Bone marrow (tissue), 2 donors: Measurements from ENCODE around the gene TGM1.
A peak's percentile ranks its signal among the peaks of the same experiment; 100 is the strongest.
"Not testable (repeated sequence)": the region's sequence is repeated elsewhere in the genome, so short reads cannot be mapped to it uniquely, and the experiment has no call there.

Experiments used
- DNase-seq, 2 donors: peaks; one replicate each; lab custom pipeline; 2025; lab: John Stamatoyannopoulos, UW

Gene TGM1

DNA sequence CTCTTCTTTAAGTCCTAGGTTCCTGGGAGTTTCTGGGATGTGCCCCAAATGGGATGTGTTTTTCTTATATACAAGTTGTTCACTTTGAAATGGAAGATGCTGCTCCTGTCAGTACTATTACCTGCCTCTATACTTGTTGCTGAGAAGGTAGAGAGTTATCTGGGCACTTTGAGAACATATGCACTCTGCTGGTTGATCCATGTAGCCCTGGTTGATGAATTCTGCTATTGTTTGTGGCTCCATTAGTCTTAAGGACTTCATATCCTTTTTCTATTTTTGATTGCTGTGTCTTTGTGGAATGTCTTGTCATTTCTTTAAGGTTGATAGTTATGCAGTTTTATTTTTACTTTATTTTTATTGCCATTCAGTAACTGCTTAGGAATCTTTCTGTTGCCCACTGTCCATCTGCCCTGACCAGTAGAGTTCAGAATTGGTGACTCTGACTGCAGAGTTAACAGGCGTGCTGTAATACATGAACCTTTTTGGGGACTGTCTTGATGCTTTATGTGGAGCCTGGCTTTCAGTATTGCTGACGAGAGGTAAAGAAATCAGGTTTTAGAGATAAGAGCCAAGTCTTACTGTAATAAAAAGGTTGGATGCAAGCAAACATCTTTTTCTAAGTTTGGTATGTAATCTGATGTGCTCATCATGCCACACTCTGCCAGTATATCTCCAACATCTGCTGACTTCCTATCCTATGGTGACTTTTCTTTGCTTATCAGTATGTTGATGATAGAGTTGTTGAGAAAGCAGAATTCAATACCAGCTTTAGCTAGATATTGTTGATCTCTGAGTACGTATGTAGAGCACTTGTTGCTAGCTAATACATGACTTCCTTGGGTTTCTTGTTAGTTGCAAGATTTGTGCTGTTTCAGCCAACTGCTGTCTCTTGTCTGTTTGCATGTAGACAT, 28.6 kb downstream of the TGM1 start:
- DNase-seq: no peak

DNA sequence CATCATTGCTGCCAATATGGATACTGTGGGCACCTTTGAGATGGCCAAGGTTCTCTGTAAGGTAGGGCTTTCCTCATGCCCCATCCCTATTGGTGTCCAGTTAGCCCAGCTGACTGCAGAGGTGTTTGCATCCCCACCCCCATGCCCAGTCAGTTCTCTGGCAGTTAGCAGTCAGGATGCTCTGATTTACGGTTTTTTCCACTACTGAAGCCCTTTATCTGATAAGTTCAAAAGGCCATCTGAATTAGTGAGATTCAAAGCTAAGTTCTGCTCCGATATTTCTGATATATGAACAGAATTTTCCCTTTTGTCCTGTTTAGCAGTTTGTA, 29.5 kb downstream of the TGM1 start:
- DNase-seq: no peak

DNA sequence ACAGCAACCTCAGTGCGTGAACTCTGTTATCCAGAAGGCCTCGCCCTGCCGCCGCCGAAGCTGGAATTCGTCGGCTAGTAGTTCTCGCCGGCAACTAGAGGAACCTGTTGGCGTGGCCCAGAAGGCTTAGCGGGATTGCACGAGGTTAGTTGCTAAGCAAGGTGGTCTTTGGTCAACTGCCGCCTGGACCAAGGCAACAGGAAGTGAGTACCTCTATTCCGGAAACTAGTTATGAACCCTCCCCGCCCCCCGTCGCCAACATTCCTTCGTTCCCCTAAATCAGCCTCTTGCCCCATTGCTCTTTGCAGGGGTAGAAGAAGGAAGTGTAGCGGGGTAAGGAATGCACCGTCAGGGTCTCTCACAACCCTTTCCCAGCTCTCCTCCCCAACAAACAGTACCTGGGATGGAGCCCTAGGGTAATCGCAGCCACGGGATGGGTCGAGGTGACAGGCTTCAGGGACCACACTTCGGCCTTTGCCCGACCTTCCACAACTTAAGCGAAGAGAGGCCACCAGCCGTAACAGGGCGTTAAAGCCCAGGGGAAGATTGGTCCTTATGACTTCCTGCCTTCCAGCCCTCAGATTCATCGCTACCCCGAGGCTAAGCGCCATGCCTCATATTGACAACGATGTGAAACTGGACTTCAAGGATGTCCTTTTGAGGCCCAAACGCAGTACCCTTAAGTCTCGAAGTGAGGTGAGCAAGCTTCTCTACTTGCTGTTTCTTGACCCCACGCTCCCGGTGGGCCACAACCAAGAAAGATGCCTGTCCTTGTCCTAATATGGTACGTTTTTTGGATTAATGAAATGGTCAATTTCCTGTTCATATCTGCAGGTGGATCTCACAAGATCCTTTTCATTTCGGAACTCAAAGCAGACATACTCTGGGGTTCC, 30.1 kb downstream of the TGM1 start, which contains the start of gene GMPR2:
TSS of gene GMPR2 (plus strand) at position 285 of the 893 bp plus-strand sequence. CDS start at position 610, 325 bp downstream.
- DNase-seq: no peak

DNA sequence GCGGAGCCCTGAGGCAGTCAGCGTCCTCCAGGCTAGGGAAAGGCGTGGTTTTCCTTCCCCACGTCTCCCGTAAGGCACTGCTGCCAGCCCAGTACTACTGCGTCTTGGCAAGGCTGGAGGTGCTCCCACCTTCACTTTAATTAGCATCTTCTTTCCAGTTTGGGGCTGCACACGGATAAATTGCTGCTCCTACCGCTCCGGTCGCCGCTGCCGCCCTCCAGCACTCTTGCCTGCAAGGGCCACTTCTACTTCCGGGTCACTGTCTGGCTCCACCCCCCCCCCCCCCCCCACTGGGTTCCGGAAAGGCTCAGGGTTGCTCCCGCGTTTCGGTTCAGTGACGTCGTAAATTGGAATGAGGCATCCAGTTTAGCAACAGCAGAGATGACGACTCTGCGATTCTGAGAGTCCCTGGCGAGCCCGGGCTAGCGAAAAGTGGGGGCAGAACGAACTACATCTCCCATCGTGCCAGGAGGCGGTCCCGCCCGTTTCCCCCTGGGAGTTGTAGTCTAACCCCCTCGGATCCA, 30.8 kb downstream of the TGM1 start, which contains the start of gene NEDD8:
TSS of gene NEDD8 (minus strand) at position 247 of the 524 bp plus-strand sequence. CDS start at position 147, 100 bp downstream.
- peak; percentile 86 to 92 for DNase-seq

DNA sequence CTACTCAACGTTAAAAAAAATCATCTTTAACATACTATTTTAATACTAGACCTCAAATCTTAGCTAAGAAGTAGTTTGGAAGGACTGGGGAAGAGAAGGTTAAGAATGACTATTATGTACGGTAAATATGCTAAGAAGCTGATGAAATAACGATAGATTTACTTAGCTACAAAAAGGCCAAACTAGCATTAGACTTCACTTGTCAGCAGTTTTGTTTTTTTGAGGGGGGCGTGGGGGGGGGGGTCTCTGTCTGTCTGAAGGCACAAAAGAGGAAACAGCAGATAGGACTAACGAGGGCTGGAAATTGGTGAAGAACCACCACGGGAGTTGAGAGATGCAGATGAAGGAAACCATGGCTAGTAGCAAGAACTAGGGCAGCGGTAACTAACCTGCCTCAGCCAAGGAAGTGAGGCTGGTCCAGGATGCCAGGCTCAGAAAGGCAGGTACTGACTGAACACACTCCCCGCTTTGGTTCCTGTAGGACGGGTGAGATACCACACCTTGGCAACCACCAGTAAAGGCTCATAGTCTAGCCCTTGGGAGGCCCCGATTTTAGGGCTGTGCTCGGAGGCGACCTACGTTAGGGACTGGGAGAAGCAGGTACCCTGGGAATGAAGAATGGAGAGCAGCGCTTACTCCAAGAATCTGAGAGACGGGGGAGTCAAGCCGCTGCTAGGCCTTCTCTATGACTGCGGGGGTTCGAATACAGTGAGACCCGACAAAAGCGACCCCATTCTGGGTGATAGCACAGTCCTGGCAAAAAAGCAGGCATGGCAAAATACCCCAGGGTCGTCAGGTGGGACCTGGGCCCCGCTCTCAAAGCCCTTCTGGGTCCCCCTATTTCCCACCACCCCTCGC, 31.5 kb downstream of the TGM1 start:
- DNase-seq: no peak

DNA sequence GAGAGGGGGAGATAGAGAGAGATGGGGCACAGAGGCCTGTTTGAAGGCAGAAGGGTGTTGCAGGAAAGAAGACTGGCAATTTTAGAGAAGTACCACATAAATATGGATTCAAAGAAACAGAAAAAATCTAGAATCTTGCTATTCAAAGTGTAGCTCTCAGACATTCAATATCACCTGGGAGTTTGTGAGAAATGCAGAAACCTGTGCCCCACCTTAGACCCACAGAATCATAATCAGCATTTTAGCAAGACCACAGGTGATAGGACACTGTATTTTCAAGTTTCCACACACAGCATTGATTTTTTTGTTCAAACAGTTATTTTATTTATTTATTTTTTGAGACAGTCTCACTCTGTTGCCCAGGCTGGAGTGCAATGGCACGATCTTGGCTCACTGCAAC, 34.1 kb downstream of the TGM1 start:
- no peak for DNase-seq

DNA sequence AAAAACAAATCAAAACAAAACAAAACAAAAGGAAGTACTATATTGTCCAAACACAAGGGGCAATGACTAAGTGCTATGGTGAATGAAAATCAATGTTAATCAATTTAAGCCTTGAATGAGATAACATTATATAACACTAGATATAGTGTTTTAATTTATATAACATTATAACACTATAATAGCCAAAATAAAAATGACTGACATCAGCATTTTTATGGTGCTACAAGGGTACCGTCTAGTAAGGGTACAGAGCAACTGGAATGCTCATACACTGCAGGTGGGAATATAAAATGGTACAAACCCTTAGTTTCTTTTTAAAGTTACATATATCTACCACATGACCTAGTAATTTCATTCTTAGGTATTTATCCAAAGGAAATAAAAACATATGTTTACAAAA, 36.5 kb downstream of the TGM1 start:
- no peak for DNase-seq

DNA sequence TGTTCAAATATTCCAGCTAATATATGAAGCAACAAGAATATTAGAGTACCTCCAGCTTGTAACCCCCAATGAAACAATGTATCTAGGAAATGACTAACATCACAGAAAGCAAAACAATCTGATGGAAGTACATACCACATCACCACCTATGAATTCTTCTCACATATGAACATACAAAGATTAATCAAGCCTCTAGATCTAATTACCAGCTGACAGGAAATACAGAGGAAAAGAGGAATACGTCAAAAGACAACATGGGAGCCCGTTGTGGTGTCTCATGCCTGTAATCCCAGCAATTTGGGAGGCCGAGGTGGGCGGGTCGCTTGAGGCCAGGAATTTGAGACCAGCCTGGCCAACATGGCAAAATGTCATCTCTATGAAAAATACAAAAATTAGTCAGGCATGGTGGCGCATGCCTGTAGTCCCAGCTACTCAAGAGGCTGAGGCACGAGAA, 38.3 kb downstream of the TGM1 start:
- DNase-seq: no peak

DNA sequence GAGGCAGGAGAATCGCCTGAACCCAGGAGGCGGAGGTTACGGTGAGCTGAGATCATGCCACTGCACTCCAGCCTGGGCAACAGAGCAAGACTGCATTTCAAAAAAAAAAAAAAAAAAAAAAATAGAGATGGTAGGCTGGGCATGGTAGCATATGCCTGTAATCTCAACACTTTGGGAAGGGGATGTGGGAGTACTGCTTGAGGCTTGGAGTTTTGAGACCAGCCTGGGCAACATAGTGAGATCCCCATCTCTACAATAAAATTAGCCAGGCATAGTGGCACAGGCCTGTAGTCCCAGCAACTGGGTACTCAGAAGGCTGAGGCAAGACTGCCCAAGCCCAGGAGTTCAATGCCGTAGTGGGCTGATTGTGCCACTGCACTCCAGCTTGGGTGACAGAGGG, 40.0 kb downstream of the TGM1 start:
- DNase-seq: not testable (repeated sequence)

DNA sequence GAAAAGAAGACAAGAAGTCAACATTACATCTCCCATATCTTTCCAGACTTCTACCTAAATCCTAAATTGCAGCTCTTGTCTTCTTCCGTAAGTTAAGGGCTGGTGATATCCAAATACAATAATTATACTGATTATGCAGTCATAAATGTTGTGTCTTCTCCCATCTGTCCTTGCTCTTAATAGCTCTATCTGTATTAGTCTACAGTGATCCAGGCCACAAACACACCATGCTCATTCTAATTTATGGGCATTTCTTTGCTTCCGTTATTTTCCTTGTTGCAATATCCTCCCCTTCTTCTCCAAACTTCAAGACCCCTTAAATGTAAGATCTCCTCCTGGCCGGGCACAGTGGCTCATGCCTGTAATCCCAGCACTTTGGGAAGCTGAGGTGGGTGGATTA, 43.5 kb downstream of the TGM1 start:
- no peak for DNase-seq

DNA sequence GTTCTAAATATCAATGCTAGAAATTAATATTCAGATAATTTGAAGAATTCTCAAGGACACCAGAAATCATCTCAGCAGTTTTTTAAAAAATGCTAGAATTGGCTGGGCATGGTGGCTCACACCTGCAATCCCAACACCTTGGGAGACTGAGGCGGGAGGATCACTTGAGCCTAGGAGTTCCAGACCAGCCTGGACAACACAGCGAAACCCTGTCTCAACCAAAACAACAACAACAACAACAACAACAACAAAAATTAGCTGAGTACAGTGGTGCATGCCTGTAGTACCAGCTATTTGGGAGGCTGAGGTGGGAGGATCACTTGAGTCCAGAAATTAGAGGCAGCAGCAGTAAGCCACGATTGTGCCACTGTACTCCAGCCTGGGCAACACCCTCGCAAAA, 43.9 kb downstream of the TGM1 start:
- no peak for DNase-seq

DNA sequence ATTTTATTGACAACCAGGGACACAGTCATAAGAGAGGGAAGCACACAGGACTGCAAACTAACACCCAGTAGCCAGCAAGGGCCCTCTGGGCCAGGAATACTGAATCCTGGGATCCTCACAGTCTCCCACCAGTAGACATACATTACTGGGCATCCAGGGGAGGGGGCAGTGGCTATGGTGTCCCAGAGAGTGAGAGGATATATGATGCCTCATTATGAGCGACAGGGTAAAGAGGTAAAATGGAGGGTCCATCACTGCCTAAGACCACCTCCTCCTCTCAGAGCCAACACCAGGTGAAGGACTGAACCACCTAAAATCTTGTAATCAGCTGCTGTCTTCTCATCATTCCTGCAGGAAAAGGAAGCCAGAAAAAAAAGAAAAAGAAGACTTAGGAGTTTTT, 46.1 kb downstream of the TGM1 start:
- not testable (repeated sequence) for DNase-seq

DNA sequence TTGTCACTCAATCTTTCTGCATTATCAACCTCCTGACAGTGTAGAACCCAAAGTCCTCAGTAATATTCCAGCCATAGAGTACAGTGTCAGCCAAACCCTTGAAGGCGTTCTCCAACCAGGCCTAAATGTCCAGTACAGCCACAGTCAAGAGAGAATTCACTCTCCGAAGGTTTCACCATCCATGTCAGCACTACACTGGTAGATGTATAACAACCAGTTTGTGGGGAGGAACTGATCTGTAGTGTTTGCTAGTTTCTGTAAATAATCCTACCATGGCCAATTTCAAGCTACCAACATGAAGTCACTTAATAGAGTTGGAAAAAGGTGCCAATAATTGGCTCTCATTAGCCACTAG, 46.7 kb downstream of the TGM1 start:
- no peak for DNase-seq

DNA sequence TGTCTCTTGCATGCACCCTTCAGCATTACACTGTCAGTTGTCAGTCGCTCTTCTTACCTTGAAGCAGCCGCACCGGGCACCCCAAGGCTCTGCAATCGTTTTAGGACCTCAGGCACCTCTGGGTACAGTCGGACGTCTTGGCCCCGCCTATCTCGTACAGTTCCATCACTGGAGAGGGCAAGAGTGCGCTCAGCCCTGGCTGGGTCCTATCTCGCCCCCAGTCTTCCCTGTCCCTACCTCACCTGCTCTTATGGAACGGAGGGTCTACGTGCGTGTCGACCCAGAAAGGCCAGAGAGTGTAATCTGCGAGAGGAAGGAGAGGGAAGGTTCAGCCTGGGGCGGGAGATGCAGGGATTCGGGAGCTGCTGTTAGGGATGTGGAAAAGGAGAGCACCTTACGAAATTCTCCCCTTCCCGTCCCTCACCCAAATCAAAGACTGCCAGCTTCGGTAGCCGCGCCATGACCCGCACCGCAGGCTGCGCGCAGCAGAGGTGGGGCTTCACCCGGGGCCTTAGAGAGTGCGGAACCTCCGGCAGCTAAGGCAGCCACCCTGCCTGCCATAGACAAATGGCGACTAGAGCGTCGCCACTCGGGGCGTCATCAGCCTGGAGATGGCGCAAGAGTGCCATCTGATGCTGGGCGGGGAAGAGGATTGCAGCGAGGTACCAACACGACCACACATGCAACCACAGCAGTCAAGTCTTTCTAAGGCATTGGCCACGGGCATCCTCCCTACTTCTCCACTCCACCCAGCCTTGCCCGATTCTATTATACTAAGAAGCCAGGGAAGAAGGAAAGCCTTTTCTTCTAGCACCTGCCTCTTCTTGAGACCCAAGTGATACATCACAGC, 47.3 kb downstream of the TGM1 start, which contains the start of gene MDP1:
TSS of gene MDP1 (minus strand) at position 572 of the 850 bp plus-strand sequence. CDS start at position 461, 111 bp downstream.
- DNase-seq: peak; percentile 77 to 78

DNA sequence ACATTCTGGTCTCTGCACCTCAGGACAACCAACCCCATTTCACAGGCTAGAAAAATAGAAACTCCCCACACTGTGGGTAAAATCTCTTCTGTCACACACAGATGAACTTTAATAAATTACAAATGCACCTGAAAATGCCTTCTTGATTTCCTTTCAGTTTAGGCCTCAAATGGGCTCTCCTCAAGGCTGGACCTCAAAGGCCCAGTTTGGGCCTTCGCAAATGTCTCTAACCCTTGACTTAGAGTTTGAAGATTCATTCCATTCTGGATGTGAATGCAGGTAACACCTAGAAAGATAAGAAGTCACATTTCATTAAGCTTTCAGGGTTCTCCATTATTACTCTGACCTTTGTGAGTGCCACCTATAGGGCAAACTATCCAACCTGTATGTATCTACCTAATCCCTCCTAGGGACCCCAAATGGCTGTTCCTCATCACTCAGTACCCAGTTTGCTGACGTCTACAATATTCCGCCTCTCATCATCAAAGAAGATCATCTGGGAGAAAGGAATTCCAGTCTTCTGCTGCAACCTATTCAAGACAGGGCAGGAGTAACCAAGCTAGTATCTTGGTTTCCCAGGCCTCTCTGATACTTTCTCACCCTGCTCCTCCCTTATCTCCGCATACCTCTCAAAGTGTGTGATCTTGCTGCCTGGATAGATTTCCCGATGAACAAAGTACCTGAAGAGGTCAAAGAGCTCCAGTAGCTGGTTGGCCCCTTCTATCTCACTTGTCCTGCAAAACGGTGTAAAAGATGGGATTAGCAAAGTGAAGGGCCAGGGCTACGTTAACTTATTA, 48.9 kb downstream of the TGM1 start:
- DNase-seq: no peak

DNA sequence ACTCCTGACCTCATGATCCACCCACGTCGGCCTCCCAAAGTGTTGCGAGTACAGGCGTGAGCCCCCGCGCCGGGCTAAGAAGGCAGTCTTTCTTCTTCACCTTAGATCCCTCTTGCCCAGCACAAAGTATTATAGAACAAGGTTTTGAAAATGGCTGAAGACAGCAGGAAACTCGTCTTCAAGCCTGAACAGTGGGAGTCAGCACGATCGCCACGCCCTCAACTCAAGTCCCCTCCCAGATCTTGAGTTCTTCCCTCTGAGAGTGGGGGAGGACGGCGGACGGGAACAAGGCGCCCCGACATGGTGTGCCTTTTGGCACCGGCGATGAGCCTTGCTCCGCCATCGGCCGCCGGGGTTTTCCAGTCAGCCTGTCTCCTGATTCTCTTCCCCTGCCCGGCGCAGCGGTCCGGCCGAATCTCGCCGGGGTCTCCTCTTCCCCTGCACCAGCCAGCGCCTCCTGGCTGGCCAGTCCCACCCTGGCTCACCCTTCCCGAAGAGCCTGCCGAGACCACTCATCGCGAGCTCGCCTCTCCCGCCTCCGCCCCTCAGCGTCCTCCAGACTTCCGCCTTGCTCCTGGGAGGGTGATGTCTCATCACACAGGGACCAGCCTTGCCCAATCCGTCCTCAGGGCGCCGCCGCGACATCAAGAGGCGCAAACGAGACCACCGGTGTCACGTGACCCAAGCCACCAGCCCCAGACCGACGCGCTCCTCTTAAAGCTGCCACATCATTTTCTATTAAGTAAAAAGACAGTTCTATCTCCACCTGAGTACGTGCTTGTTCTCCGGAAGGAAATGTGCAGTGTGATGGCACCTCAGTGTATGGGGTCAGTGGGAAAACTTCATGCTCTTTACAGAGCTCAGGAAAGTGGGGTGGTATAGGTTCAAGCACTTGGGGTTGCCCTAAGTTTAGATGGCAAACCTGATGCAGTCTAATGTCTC, 49.8 kb downstream of the TGM1 start, which contains the start of gene CHMP4A:
TSS of gene CHMP4A (minus strand) at position 565 of the 942 bp plus-strand sequence. CDS start at position 516, 49 bp downstream.
- peak; percentile 97 to 99 for DNase-seq

DNA sequence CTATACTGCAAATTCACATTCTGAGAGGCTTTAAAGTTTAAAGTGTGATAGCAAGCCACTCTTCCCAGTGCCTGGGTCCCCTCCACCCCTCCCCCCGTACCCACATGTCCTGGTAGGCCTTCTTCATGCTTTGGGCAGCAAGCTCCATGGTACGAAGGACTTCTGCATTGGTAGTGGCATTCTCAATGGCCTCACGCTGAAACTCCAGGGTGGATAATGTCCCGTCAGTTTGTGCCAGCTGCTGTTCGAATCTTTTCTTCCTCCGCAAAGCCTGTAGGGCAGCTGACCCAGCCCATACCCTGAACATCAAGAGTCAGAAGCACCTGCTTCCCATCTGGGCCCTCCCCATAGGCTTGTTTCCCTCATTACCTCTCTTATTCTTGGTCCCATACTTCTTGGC, 51.7 kb downstream of the TGM1 start:
- no peak for DNase-seq

DNA sequence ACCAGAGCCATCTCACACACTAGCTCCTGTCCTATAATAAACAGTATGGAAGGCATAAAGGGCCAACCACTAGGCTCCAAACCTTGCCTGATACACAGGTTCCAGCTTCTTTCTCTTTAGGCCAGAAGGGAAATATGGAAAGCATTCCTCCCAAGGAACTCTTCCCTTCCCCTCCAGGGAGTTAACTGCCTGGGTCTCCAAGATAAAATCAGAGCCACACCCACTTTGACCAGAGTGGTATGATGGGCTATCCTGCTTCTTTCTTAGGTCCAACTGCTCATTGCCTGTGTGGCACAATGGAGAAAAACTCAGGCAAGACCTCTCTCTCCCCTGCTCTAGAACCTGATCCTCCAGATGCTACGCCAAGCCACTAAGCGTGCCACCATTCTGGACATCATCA, 55.4 kb downstream of the TGM1 start:
- no peak for DNase-seq
